ENCODE data around the gene FKBP6.

DNA sequence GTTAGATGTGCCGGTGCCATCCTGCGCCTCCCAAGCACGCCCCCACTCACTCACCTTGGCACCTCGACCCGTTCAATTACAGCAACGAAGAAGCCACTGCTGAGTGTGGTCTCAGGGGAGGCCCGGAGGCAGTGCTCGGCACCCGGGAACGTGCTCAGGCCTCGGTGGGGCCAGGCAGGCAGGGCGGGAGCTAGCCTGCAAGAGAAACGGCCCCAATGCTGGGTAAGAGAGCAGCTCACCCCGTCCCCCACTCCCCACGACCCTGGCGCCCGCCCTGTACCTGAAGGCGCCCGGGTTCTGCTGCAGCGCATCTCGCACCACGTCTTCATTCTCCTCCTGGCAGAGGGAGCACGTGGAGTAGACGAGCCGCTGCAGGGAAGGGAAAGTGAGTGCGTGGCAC is 24.4 kb upstream of the FKBP6 start:
- TF ChIP-seq, protein P1, sequence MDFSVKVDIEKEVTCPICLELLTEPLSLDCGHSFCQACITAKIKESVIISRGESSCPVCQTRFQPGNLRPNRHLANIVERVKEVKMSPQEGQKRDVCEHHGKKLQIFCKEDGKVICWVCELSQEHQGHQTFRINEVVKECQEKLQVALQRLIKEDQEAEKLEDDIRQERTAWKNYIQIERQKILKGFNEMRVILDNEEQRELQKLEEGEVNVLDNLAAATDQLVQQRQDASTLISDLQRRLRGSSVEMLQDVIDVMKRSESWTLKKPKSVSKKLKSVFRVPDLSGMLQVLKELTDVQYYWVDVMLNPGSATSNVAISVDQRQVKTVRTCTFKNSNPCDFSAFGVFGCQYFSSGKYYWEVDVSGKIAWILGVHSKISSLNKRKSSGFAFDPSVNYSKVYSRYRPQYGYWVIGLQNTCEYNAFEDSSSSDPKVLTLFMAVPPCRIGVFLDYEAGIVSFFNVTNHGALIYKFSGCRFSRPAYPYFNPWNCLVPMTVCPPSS (IDR thresholded peaks at IDR 0.05) = no peak
- no peak for TF ChIP-seq EED (CRISPR knock-in tag; IDR thresholded peaks at IDR 0.05)
- TF ChIP-seq RAD21 (CRISPR knock-in tag; IDR thresholded peaks at IDR 0.05) = no peak
- no peak for TF ChIP-seq ZNF317 (CRISPR knock-in tag; IDR thresholded peaks at IDR 0.05)

Measured in HepG2 (cell line).